Left ventricle myocardium inferior (tissue), 1 donor: ENCODE data around the gene ATF7. TPM values are rescaled to one million over a fixed set of nuclear protein-coding genes. Genes with fewer than 3 reads are reported as not detected.
"Not testable (repeated sequence)": the region's sequence is repeated elsewhere in the genome, so short reads cannot be mapped to it uniquely, and the experiment has no call there.

ENCODE experiments used
- DNase-seq: peaks from one replicate; pipeline ENCODE4 v3.0.0-alpha.2; 2020
- H3K27ac ChIP-seq: fragments of 200-600 bp; replicated peaks from 2 replicates; pipeline ENCODE4 v1.8.0; 2021
- H3K27me3 ChIP-seq: fragments of 200-600 bp; 2 replicates; pipeline ENCODE4 v1.8.0; 2021; ENCODE audit warnings: low read depth
- H3K36me3 ChIP-seq: fragments of 200-600 bp; 2 replicates; pipeline ENCODE4 v1.8.0; 2021
- H3K4me1 ChIP-seq: fragments of 200-600 bp; 2 replicates; pipeline ENCODE4 v1.8.0; 2021
- H3K4me3 ChIP-seq: fragments of 200-600 bp; 2 replicates; pipeline ENCODE4 v1.8.0; 2021; ENCODE audit warnings: mild to moderate bottlenecking, moderate library complexity
- H3K9me3 ChIP-seq: fragments of 200-600 bp; replicated peaks from 2 replicates; pipeline ENCODE4 v1.8.0; 2021
- intact Hi-C: fragments of 100-400 bp; cut with micrococcal nuclease; formaldehyde crosslinking; loops from one replicate; pipeline ENCODE4 v1.11.0; 2022
- total RNA-seq: library from RNA; stranded (reverse); fragmentation: NEBNext Ultra II Directional; extraction: Animal tissue kit (Norgen Biotek cat#: 25700); gene quantifications from one replicate; pipeline ENCODE4 v1.2.1, GENCODE V29; 2021
- TF ChIP-seq, protein P1 (sequence below): fragments of 200-600 bp; IDR thresholded peaks from 2 replicates; pipeline ENCODE4 v1.8.0; 2021; ENCODE audit warnings: antibody characterized with exemption, mild to moderate bottlenecking, borderline replicate concordance
- donor health status: DM: no; HTN: yes; CAD: no; lungs with severe emphysema.

The ATF7 gene
- total RNA-seq, 1 donor from 2014 or later: 29.8 TPM

GRCh38 chr12:53575502-53576249 is 50.5 kb downstream of the ATF7 start:
- peaks cover 33% of the 10 kb centered on the region for H3K4me1 ChIP-seq
- no peak overlapping the region for H3K27ac ChIP-seq
- intact Hi-C loops: no loop called here

GRCh38 chr12:53572134-53572758 is 53.9 kb downstream of the ATF7 start:
- intact Hi-C loops: no loop called here
- Histone ChIP-seq H3K9me3 (no peaks in the 10 kb centered on the region), H3K36me3 (peaks cover 16% of the 10 kb centered on the region), H3K27ac (no peak overlapping the region), H3K4me3 (no peak overlapping the region), H3K4me1 (peaks cover 58% of the 10 kb centered on the region), H3K27me3 (no peaks in the 10 kb centered on the region)
- TF ChIP-seq, protein P1, sequence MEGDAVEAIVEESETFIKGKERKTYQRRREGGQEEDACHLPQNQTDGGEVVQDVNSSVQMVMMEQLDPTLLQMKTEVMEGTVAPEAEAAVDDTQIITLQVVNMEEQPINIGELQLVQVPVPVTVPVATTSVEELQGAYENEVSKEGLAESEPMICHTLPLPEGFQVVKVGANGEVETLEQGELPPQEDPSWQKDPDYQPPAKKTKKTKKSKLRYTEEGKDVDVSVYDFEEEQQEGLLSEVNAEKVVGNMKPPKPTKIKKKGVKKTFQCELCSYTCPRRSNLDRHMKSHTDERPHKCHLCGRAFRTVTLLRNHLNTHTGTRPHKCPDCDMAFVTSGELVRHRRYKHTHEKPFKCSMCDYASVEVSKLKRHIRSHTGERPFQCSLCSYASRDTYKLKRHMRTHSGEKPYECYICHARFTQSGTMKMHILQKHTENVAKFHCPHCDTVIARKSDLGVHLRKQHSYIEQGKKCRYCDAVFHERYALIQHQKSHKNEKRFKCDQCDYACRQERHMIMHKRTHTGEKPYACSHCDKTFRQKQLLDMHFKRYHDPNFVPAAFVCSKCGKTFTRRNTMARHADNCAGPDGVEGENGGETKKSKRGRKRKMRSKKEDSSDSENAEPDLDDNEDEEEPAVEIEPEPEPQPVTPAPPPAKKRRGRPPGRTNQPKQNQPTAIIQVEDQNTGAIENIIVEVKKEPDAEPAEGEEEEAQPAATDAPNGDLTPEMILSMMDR: no peak
- DNase-seq: no peak

More at GRCh38 chr12:53575502-53576249, 50.5 kb downstream of the ATF7 start:
- Histone ChIP-seq H3K4me3 (no peak overlapping the region), H3K9me3 (no peaks in the 10 kb centered on the region), H3K36me3 (peaks cover 16% of the 10 kb centered on the region), H3K27me3 (no peaks in the 10 kb centered on the region)
- TF ChIP-seq, protein P1: no peak
- DNase-seq: no peak

DNA sequence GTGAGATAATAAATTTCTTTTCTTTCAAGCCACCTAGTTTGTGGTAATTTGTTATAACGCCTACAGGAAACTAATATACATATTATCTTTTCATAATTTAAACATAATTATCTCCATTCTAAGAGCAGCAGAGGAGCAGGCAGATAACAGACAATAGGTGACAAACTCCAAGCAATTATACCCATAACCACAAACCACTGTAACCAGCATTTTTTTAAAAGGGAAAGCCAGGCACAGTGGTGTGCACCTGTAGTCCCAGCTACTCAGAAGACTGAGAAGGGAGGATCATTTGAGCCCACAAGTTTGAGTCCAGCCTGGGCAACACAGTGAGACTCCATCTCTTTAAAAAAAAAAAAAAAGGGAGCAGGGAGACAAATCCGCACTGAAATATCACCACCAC is 54.9 kb downstream of the ATF7 start:
- H3K27me3 ChIP-seq: no peaks in the 10 kb centered on the region
- no peak overlapping the region for H3K4me3 ChIP-seq
- DNase-seq: no peak
- intact Hi-C loops: no loop called here
- TF ChIP-seq, protein P1: no peak
- peaks cover 11% of the 10 kb centered on the region for H3K36me3 ChIP-seq
- H3K27ac ChIP-seq: no peak overlapping the region
- no peaks in the 10 kb centered on the region for H3K9me3 ChIP-seq
- H3K4me1 ChIP-seq: peaks cover 54% of the 10 kb centered on the region

DNA sequence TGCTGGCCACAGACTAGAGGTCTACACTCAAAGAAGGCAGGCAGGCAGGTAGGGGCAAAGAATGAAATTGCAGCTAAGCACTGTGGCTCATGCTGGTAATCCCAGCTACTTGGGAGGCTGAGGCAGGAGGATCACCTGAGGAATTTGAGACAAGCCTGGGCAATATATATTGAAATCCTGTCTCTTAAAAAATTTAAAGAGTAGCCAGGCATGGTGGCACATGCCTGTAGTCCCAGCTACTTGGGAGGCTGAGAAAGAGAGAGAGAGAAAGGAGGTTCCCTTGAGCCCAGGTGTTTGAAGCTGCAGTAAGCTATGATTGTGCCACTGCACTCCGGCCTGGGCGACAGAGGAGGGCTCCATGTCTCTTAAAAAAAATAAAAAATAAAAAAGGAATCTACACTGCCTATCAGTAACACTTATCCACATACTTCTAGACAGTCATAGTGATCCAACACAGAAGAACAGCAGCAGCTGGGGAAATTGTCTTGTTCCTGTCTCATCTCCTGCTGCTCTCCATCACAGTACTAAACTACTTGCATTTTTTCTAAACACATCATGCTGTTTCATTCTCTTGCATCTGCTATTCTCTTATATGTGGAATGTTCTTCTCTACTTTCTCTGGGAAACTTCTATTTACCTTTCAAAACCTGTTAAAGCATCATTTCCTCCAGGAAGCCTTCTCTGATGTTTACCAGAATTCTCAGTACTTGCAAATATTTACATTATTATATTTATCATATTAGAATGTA is 57.2 kb downstream of the ATF7 start:
- Histone ChIP-seq H3K36me3 (peaks cover 9% of the 10 kb centered on the region), H3K27ac (no peak overlapping the region), H3K9me3 (no peaks in the 10 kb centered on the region), H3K4me1 (peaks cover 49% of the 10 kb centered on the region), H3K27me3 (no peaks in the 10 kb centered on the region), H3K4me3 (no peak overlapping the region)
- intact Hi-C loops: no loop called here
- no peak for DNase-seq
- TF ChIP-seq, protein P1: no peak

- Histone ChIP-seq H3K4me3 (no peak overlapping the region), H3K4me1 (peaks cover 53% of the 10 kb centered on the region), H3K36me3 (peaks cover 9% of the 10 kb centered on the region), H3K9me3 (no peaks in the 10 kb centered on the region), H3K27me3 (no peaks in the 10 kb centered on the region), H3K27ac (no peak overlapping the region)
- TF ChIP-seq, protein P1: no peak
- no peak for DNase-seq
- intact Hi-C loops: no loop called here
These were observed 58.0 kb downstream of the ATF7 start for GRCh38 chr12:53567961-53568808.

DNA sequence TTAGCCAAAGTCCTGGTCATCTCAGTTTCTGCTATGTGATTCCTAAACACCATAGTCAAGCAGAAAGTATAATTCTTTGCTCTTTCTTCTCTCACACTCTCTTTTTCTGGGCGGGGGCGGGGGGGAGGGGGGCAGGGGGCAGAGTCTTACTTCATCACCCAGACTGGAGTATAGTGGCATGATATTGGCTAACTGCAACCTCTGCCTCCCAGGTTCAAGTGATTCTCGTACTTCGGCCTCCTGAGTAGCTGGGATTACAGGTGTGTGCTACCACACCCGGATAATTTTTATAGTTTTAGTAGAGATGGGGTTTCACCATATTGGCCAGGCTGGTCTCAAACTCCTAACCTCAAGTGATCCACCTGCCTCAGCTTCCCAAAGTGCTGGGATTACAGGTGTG is 60.8 kb downstream of the ATF7 start:
- intact Hi-C loops, H3K4me3 ChIP-seq, H3K36me3 ChIP-seq, DNase-seq, H3K27me3 ChIP-seq, H3K9me3 ChIP-seq, H3K27ac ChIP-seq: not testable (repeated sequence)
- peaks cover 76% of the 10 kb centered on the region for H3K4me1 ChIP-seq
